Islet precursor cell (in vitro differentiated cells): ENCODE measurements around the gene HACD1.
A peak's percentile ranks its signal among the peaks of the same experiment; 100 is the strongest.

Experiments used
- DNase-seq: peaks from one replicate; pipeline ENCODE4 v3.0.0-alpha.2; 2018

HACD1 gene, protein sequence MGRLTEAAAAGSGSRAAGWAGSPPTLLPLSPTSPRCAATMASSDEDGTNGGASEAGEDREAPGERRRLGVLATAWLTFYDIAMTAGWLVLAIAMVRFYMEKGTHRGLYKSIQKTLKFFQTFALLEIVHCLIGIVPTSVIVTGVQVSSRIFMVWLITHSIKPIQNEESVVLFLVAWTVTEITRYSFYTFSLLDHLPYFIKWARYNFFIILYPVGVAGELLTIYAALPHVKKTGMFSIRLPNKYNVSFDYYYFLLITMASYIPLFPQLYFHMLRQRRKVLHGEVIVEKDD

DNA sequence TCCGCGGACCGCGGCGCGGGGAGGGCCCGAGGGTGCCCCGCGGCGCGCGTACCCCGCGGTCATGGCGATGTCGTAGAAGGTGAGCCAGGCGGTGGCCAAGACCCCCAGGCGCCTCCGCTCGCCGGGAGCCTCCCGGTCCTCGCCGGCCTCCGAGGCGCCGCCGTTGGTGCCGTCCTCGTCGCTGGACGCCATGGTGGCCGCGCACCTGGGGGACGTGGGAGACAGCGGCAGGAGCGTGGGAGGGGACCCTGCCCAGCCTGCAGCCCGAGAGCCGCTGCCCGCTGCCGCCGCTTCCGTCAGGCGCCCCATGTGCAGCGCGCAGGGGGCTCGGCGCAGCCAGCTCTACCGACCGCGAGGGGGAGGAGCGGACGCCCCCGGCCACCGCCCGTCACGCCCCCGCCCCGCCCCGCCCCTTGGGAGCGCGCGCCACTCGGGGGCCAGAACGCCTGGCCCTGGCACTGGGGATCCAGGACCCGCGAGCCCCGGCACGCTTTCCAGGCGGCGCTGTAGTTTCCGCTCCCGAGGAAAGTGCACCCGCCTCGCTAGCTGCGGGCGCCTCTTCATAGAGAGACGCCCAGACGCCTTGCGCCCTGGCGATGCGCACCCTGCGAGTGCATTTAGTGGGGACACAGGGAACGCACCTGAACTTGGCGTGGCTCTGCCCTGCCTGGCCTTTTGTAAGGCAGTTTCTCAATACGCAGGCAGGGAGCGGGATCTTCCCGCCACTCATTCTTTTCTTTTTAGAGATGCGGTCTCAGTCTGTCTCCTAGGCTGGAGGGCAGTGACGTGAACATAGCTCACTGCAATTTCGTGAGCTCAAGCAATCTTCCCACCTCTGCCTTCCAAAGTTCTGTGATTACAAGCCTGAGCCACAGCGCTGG lies at the start of gene HACD1:
Gene HACD1 (minus strand): TSS at position 344 of the 881 bp plus-strand sequence. CDS start 35 bp downstream, at position 309.
- DNase-seq: peak; percentile 94

DNA sequence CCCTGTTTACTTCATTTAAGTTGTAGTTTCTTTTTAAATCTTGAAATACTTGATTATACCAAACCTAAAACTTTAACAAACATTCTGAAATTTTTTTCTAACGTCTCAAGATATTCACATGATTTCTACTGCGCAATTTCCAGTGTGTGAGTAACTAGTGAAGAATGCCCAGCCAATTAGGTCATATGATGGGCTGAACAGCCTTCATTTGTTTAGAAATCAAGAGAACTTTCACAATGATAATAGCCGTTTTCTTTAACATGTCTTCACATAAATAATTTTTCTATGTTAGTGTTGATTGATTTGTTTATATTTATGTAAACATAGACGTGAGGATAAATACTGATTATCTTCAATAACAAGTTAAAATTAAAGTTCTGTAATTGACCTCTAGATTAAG lies 48.6 kb upstream of the HACD1 start:
- DNase-seq: no peak

DNA sequence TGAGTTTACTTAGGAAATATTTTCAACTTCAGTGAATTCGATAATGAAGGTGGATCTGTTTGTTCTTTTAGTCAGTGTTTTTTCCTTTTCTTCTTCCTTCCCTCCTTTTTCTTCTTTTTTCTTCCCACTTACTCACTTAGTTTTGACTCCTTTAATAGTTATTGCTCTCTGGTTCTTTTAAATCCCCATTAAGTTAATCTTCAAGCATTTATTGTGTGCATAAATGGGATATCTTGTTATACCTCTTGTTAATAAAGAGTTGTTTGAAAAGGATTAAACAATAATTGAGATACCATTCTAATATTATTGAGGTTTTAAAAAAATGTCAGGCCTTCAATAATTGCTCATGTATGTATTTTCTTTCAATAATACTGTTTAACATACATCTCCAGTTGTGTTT lies 46.3 kb upstream of the HACD1 start:
- DNase-seq: no peak

DNA sequence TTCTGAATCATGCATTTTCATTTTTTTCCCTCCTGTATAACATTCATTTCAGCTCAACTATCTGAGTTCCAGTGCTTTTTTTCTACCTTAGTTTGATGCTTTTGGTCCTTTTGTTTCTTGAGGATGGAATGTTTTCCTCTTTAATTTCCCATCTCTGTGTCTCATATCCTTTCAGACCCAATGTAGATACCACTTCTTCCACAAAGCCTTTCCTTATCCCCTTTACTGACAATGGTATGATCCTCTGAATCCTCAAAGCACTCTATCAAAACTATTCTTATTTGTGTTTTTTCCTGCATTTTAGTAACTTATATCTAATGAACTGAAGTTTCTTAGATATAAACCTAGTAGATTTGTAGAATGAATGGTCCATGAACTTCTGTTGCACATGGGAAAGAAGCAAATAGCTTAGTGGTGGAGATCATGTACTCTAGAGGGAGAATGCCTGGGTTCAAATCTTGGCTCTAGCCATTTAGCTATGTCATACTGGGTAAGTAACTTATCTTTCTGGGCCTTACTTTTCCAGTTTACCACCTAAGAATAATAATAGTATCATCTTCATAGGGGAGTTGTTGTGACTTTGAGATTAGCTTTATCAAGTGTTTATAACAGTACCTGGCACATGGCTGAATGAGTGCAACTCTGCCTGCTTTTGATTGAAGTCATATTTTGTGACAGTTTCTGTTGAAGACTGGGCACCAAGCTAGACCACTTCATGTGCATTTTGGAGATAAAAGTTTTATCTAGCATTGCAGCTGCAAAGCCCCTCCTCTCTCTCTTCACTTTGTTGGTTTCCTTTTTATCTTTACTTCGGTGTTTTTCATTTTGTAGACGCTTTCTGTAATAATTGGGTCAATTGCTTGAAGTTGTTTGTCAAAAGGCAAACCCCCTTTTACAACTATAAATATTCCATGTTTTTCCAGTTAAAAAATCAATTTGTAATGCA lies 45.3 kb upstream of the HACD1 start:
- no peak for DNase-seq

DNA sequence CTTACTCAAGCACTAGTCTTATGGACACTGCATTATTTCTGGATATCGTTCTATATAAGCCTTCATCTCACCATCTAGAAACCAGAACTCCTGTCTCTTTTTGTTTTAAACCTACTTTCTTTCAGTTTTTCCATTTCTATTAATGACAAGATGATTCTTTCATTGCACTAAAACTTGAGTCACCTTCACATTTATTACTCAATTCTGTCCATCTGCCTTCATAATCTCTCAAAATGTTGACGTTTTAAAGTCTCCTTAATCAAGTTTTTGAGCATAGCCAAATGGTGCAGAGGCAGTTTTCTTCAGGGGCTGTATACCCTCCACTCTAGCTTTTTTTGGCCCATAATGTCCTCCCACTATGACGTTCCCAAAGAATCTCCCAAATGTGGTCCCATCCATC lies 44.3 kb upstream of the HACD1 start:
- DNase-seq: no peak

DNA sequence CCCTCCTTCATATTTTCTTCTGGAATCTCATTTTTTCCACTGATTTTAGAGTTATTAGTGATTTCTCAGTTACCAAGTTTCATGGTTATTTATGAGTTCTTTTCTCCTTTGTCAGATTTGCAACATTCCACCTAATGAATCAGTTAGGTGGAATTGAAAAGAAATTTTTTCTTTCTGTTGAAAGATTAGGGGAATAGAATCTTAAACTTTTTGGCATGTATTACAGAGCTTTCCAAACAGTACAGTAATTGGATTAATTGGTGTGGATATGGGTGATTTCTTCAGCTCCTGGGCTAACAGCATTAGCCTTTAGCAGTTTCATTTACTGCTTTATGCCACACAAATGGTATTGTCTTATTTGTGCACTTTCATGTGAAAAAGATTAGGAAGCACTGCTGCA lies 43.7 kb upstream of the HACD1 start:
- DNase-seq: no peak

DNA sequence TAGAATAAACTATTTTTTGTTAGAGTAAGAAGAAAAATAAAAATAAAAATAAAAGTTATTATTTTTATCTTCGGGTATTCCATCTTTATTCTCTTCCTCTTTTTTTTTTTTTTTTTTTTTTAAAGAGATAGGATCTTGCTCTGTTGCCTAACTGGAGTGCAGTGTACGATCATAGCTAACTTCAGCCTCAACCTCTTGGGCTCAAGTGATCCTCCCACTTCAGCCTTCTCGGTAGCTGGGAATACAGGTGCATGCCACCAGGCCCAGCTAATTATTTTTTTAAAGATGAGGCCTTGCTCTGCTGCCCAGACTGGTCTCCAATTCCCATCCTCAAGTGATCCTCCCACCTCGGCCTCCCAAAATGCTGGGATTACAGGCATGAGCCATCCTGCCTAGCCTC lies 42.2 kb upstream of the HACD1 start:
- DNase-seq: no peak

DNA sequence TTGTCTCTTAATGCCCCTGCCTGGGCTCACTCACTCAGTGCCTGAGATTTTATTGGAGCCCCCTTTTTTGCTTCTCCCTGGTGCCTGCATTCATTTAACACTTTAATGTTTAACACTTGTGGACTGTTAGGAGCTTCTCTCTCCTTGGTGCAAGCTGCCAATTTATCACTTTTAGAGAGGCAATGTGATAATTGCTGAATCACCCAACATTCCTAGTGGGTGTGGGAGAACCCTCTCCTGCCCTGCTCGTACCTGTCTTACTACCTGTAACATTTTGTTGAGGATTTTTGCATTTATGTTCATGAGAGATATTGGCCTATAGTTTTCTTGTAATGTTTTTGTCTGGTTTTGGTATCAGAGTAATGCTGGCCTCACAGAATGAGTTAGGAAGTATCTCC lies 39.9 kb upstream of the HACD1 start:
- no peak for DNase-seq

DNA sequence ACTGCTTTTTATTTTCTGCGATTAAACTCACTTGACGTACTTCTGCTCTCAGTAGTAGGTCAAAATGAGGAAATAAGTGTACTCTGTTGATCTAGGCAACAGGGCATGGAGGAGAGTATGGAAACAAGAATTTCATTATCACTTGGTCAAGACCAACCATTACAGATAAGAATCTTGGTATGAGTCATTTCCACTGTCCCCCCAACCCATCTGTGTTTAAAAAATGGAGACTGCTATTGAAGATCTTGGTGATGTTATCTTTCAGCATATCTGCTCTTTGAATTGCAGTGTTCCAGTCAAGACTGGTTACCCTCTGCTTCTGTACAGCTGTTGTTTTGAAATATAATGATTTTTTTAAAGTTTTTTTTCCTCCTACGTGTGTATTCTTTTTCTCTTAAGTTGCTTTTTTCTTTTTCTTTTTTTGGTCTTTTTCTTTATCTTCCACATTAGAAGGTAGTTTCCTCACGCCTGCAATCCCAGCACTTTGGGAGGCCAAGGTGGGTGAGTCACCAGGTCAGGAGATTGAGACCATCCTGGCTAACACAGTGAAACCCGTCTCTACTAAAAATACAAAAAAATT lies 38.5 kb upstream of the HACD1 start:
- DNase-seq: peak; percentile 76

DNA sequence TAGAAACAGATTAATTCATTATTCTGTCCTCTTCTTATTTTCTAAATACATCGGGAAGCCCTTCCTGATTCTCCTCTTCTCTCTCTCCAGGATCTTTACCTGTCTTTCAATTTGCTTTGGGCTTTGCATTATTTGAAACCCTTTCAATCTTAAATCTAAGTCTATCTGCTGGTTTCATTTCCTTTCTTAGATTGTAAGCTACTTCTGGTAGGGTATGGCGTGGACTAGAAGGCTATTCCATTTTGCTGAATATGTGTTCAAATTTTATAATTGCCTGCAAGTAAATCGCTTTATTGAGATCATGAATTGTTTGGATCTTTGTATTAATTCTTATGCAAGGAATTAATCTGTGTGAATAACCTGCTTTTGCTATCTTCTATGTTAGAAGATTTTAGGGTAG lies 37.8 kb upstream of the HACD1 start:
- DNase-seq: no peak

DNA sequence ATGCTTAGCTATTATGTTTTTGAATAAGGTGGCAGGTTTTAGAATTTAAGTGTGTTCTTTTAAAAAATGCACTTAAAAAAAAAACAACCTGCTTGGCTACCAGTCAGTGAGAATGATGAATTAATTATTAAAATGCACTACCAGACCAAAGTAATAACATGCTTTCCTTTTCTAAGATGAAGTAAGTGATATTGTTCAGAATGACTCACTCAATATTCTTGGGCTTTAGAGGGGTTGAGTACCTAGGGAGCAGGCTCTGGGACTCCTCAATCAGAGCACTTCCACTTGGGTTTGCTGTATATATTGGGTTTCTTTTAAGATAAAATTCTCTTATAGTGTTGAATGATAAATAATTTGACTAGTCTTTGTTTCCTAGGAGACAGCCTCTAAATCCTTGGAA lies 35.4 kb upstream of the HACD1 start:
- DNase-seq: no peak

DNA sequence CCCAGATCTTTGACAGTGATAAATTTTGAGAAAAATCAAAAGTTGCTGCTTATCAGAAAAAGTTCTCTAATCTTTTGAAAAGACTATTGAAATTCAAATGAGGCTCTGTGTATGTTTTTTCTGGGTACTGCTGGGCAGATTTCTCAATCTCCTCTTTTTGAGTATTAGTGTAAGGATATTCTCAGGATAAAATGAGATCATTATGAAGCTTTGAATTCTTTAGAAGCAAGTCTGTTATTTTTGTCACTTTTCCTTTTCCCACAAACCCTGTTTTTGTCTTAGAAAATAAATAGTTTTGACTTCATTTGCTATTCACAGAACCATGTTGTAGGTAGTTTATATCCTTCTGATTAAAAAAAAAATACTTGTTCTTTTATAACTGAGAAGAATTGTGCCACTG lies 34.7 kb upstream of the HACD1 start:
- DNase-seq: no peak

DNA sequence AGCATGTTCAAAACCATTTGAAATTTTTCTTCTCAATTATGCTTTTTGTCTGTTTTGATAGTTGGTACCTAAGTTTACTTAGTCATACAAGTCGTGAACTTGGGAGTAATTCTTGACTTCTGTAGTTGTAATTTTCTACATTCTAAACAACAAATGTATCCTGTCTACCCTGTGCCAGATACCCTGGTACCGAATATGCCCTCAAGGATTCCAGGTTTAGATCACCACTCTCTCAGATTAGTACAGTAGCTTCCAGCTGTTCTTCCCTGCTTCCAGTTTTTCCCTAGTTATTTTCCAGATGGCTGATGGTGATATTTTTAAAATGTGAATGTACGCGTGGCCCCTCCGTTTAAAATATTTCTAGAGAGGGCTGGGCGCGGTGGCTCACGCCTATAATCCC lies 33.2 kb upstream of the HACD1 start:
- DNase-seq: no peak

DNA sequence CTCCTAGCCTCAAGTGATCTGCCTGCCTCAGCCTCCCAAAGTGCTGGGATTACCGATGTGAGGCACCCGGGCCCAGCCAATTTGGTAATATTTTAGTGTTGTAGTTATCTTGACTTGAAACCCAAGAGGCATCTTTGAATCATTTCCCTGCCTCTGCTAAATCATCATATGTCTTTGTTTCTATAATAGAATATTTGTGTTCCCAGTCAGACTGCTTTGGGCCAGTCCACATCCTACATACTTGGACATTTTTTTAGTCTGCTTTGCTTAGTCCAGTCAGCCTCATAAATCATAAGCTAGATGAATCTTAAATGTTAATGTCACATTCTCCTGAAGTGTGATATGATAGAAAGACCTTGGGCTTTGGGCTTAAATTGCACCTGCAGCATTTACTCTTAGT lies 32.7 kb upstream of the HACD1 start:
- DNase-seq: no peak

DNA sequence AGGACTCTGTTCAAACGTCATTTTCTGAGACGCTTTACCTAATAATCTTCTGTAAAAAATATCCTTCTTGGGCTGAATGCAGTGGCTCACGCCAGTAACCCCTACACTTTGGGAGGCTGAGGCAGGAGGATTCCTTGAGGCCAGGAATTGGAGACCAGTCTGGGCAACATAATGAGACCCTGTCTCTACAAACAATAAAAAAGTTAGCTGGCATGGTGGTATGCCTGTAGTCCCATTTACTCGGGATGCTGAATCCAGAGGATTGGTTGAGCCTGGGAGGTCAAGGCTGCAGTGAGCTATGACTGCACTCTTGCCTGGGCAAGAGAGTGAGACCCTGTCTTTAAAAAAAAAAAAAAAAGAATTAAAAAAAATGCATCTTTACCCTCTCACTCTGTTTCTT lies 31.9 kb upstream of the HACD1 start:
- DNase-seq: no peak

DNA sequence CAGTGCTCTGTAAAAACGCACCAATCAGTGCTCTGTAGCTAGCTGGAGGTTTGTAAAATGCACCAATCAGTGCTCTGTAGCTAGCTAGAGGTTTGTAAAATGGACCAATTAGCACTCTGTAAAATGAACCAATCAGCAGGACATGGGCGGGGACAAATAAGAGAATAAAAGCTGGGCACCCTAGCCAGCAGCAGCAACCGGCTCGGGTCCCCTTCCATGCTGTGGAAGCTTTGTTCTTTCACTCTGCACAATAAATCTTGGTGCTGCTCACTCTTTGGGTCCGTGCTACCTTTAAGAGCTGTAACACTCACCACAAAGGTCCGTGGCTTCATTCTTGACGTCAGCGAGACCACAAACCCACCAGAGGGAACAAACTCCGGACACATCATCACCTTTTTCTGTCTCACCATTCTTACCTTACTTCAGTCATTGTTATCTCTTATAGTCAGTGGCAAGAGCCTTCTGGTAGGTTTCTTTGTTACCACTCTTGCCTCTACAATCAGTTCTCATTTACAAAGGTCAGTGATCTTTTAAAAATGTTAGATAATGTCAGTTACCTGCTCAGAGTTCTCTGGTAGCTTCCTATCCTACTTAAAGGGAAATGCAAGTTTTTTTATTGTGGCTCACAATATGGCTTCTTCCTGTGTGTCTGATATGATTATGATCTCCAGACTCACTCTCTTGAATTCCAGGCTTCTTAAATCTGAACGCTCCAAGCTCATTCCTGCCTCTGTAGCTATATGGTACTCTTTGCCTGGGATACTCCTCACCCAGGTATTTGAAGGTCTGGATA lies 31.3 kb upstream of the HACD1 start:
- DNase-seq: no peak

DNA sequence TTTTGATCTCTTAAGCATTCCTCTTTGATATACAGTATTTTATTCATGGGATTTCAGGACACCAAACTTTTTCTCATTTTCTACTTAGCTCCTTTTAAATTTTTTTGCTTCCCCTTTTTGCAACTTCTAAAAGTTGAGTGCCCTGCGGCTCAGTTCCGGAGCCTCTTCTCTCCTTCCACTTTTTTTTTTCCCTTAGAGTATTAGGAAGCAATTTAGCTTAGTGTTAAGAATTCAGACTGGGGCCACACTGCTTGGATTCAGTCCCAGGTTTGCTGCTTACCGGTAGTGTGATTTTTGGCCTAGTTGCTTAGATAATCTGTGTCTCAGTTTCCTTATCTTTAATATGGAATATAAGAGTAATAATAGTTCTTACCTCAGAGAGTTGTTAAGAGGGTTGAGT lies 30.2 kb upstream of the HACD1 start:
- DNase-seq: no peak

DNA sequence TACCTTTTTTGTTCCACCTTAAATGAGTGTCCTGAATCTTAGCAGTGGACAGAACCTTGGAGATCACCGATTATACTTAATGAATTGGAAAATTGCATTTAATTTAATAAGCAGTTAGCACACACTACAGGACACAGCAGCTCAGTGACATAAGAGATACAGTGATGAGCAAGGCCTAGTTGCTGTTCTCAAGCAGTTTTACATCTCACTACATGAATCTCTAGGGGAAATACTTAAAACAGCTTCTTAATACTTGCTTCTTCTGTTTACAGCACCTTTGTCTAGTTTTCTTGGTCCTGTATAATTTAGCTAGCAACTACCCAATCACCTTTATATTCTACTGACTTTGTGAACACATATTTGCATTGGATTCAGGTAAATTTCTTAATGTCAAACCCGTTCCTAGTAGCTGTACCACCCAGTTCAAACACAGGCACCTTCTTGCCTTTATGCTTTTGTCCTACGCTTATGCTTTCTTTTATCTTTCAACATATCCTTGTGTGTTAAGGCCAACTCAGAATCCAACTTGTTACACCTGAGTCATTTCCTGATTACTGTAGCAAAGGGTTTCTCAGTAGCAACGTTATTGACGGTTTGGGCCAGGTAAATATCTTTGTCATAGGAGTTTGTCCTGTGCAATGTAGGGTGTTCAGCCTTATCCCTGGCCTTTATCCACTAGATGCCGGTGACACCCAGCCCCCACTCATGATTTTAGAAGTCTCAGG lies 28.6 kb upstream of the HACD1 start:
- DNase-seq: no peak

DNA sequence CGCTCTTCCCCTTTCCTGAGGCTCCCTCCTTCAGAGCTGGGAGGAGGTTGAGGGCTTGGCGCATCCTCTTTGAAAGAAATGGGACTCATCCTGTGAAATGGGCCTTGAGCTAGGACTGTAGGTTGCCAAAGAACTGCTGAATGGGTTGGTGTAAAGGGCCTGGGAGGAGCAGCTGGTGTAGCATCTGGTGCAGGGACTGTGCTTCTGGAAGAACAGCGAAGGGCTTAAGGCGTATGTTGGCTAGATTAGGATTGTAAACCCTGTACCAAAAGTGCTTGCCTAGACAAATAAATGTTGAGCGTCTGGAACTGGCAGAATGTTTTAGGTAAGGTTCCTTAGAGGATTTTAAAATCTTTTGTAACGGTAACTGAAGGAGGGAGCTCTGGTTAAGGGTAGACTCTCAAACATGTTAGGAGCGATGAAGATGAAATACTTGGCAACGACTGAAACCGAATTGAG lies 27.3 kb upstream of the HACD1 start:
- DNase-seq: no peak

DNA sequence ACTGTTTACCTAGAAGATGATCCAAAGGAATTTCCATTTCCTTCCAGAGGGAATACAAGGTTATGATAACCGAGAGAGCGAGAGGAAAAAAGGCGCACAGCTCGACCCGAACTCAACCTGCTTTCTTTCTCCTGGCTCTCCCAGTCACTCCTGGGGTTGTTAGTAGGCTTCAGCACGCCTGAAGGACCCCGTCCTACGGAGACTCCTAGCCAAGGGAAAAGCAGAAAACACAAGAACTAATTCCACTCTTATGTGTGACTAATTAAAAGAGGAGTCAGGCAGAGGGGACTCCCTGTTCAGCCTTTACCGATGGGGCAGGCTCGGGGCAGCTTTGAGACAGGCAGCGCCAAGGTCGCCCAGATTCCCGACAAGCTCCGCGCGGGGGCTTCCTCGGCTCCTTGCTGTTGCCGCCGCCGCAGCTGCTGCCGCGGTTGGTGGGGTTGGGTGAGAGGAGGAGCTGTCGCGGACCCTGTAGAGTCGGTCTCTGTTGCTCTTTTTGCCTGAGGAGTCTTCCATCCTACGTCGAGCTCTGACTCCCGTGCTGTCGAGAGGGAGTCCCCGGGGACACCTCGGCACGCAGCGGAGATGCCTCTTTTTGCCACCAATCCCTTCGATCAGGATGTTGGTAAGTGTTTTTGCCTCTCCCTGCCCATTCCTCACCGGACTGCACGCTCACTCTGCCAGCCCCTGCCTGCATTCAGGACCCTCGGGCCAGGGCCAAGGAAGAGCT lies 26.7 kb upstream of the HACD1 start, which contains the start of gene STAM:
Gene STAM (plus strand): TSS at position 397 of the 730 bp plus-strand sequence. CDS start 189 bp downstream, at position 586.
- peak; percentile 96 for DNase-seq
